Hepatocyte (in vitro differentiated cells): ENCODE measurements around the gene ALDH1A3.

Experiments
- EZH2 ChIP-seq: fragments of 200-600 bp; sonication (generic); IDR thresholded peaks from 2 replicates; pipeline ENCODE4 v1.6.1; 2016; ENCODE audit warnings: antibody characterized with exemption, mild to moderate bottlenecking, borderline replicate concordance
- EZH2phosphoT487 ChIP-seq: fragments of 200-600 bp; sonication (generic); IDR thresholded peaks from one replicate; pipeline ENCODE4 v1.6.1; 2018; ENCODE audit warnings: antibody characterized with exemption, mild to moderate bottlenecking, low read depth, moderate library complexity; ENCODE audit not compliant: unreplicated experiment, severe bottlenecking
- TF ChIP-seq, protein P1 (sequence below): fragments of 200-600 bp; sonication (generic); IDR thresholded peaks from 2 replicates; pipeline ENCODE4 v1.5.1; 2016; ENCODE audit warnings: antibody characterized with exemption, mild to moderate bottlenecking; ENCODE audit not compliant: poor library complexity

DNA sequence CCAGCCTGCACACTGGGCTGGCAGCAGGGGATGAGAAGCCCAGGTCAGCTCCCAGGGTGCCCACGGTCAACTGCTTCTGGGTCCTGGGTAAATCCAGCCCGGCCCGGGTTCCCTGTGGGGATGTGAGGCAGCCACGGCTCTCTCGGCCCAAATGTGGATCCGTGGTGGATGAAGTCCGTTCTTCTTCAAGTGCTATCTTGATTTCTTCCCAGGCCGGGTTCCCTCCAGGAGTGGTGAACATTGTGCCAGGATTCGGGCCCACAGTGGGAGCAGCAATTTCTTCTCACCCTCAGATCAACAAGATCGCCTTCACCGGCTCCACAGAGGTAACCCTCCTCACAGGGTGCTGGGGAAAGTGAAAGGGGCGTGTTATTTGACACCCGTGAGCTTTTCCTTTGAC lies 16.1 kb downstream of the ALDH1A3 start:
- TF ChIP-seq, protein P1, sequence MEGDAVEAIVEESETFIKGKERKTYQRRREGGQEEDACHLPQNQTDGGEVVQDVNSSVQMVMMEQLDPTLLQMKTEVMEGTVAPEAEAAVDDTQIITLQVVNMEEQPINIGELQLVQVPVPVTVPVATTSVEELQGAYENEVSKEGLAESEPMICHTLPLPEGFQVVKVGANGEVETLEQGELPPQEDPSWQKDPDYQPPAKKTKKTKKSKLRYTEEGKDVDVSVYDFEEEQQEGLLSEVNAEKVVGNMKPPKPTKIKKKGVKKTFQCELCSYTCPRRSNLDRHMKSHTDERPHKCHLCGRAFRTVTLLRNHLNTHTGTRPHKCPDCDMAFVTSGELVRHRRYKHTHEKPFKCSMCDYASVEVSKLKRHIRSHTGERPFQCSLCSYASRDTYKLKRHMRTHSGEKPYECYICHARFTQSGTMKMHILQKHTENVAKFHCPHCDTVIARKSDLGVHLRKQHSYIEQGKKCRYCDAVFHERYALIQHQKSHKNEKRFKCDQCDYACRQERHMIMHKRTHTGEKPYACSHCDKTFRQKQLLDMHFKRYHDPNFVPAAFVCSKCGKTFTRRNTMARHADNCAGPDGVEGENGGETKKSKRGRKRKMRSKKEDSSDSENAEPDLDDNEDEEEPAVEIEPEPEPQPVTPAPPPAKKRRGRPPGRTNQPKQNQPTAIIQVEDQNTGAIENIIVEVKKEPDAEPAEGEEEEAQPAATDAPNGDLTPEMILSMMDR = no peak
- no peak for TF ChIP-seq EZH2
- no peak for TF ChIP-seq EZH2phosphoT487
